ENCODE data around the gene RFX4. TPM values are rescaled to one million over a fixed set of nuclear protein-coding genes. Genes with fewer than 3 reads are reported as not detected.
"Not testable (repeated sequence)": the region's sequence is repeated elsewhere in the genome, so short reads cannot be mapped to it uniquely, and the experiment has no call there.

The RFX4 gene
- total RNA-seq, 6 experiments from 2014 or later = not detected

DNA sequence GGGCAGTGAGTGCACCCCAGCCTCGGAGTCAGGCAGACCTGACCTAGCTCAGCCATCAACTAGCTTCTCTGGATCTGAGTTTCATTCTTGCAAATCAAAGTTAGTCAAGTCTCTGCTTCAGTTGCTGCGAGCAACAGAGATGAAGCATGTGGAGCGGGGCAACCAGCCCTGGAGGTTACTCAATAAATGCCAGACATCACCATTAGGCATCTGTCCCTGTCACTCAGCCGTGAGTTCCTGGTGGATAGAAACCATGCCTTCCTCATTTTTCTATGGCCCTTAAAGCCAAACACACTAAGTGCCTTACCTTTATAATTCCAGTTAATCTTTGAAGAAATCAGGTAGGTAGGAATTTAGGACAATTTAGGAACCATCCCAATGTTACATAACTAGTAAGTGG lies 19.3 kb downstream of the RFX4 start:
- Mint-ChIP-seq H3K4me3 (no peak overlapping the region), H3K27ac (no peak overlapping the region)
- TF ChIP-seq, protein P1, sequence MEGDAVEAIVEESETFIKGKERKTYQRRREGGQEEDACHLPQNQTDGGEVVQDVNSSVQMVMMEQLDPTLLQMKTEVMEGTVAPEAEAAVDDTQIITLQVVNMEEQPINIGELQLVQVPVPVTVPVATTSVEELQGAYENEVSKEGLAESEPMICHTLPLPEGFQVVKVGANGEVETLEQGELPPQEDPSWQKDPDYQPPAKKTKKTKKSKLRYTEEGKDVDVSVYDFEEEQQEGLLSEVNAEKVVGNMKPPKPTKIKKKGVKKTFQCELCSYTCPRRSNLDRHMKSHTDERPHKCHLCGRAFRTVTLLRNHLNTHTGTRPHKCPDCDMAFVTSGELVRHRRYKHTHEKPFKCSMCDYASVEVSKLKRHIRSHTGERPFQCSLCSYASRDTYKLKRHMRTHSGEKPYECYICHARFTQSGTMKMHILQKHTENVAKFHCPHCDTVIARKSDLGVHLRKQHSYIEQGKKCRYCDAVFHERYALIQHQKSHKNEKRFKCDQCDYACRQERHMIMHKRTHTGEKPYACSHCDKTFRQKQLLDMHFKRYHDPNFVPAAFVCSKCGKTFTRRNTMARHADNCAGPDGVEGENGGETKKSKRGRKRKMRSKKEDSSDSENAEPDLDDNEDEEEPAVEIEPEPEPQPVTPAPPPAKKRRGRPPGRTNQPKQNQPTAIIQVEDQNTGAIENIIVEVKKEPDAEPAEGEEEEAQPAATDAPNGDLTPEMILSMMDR (IDR thresholded peaks at IDR 0.05) = no peak

DNA sequence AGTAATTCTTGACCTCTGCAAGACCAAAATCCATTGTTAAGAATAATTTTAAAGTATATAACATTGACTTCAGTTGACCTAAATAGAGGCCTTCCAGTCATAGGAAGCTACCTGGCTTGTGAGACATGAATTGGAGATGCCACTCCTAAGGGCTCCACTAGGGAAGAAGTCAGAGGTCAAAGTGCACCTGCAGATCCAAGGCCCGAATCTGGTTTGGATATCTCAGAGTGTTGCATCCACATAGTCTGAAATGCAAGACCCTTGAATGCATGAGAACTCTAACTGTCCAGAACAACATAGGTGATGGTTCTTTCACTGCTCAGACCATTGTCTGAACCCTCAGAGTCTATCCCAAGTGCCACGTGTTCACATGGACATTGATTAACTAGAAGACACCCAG lies 22.4 kb downstream of the RFX4 start:
- Mint-ChIP-seq H3K36me3 (ENCODE audit: low read depth) (no peaks in the 10 kb centered on the region), H3K4me3 (no peak overlapping the region), H3K27ac (no peak overlapping the region), H3K4me1 (ENCODE audit: low read depth) (no peaks in the 10 kb centered on the region), H3K9me3 (no peaks in the 10 kb centered on the region), H3K27me3 (ENCODE audit: insufficient read depth) (peaks cover 17% of the 10 kb centered on the region)
- no peak for DNase-seq
- TF ChIP-seq, protein P1 (IDR thresholded peaks at IDR 0.05) = no peak

More for the DNA sequence above, 19.3 kb downstream of the RFX4 start:
- Mint-ChIP-seq H3K27me3 (ENCODE audit: insufficient read depth) (peaks cover 12% of the 10 kb centered on the region), H3K4me1 (ENCODE audit: low read depth) (peaks cover 8% of the 10 kb centered on the region), H3K36me3 (ENCODE audit: low read depth) (no peaks in the 10 kb centered on the region), H3K9me3 (no peaks in the 10 kb centered on the region)
- no peak for DNase-seq

DNA sequence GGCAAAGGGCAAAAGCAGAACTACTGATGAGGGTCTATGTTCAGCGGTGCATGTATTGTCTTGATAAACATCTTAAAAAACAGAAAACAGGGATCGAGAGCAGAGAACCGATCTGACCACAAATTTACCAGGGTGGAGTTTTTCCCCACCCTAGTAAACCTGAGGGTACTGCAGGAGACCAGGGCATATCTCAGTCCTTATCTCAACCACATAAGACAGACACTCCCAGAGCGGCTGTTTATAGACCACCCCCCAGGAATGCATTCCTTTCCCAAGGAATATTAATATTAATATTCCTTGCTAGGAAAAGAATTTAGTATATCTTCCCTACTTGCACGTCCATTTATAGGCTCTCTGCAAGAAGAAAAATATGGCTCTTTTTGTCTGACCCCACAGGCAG lies 37.8 kb downstream of the RFX4 start:
- H3K27ac Mint-ChIP-seq; H3K27me3 Mint-ChIP-seq (ENCODE audit: insufficient read depth); H3K36me3 Mint-ChIP-seq (ENCODE audit: low read depth); H3K4me1 Mint-ChIP-seq (ENCODE audit: low read depth); DNase-seq; H3K4me3 Mint-ChIP-seq: not testable (repeated sequence)
- peaks cover 13% of the 10 kb centered on the region for H3K9me3 Mint-ChIP-seq

DNA sequence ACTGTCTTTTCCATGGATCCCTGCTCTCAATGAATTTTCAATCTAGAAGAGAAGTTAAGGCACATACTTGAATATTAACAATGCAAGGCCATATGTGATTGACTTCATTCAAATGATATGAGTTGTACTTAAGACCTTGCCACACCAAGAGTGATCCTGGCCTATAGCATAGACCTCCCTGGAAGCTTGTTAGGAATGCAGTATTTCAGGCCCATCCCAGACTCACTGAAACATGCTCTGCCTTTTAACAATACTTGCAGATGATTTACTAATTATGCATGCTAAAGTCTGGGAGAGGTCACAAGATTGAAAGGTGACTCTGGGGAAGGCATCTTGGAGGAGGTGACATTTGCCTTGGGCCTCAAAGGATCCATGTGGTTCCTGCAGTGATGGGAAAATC lies 43.2 kb downstream of the RFX4 start:
- no peak overlapping the region for H3K4me3 Mint-ChIP-seq
- no peak for DNase-seq
- TF ChIP-seq, protein P1 (IDR thresholded peaks at IDR 0.05) = no peak
- no peak overlapping the region for H3K27ac Mint-ChIP-seq
- H3K9me3 Mint-ChIP-seq = no peaks in the 10 kb centered on the region
- H3K4me1 Mint-ChIP-seq (ENCODE audit: low read depth) = peaks cover 14% of the 10 kb centered on the region
- no peaks in the 10 kb centered on the region for H3K36me3 Mint-ChIP-seq (ENCODE audit: low read depth)
- peaks cover 2% of the 10 kb centered on the region; the same call in 1 of the 2 replicates for H3K27me3 Mint-ChIP-seq (ENCODE audit: insufficient read depth)

DNA sequence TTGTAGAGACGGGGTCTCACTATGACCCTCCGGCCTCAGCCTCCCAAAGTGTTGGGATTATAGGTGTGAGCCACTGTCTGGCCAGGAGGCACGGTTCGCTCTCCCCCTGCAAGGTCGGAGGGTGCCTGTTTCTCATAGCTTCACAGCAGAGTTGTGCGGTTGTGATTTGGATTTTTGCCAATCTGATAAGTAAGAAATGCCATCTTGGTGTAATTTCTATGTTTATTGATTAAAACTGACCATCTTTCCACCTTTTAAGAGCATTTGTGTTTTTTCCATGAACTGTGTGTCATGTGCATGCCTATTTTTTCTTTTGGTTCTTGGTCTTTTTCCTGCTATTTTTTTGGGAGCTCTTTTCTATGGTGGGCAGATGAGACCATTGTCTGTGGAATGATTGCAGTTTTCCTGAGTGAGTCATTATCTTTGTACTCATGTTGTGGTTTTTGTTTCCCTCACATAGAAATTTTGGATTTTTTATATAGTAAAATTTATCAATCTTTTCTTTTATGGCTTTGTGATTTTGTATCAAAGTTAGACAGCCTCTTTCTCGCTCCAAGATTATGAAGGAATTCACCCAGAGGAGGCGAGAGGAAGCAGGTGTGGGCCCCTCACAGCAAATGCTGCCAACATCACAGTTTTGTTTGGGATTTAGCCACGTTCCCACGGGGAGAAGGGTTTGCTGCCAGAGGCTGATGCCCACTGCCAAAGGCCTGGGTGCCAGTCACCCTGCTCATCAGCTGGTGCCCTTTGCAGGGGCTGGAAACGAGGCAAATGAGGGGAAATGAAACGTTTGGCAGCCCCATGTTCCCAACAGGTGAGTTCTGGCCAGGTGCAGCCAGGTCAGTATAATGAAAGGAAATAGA lies 47.2 kb downstream of the RFX4 start:
- TF ChIP-seq, protein P1 (IDR thresholded peaks at IDR 0.05) = no peak
- no peaks in the 10 kb centered on the region for H3K9me3 Mint-ChIP-seq

GRCh38 chr12:106631150-106631549 lies 48.3 kb downstream of the RFX4 start:
- peaks cover 20% of the 10 kb centered on the region for H3K27me3 Mint-ChIP-seq (ENCODE audit: insufficient read depth)
- H3K27ac Mint-ChIP-seq = no peak overlapping the region
- TF ChIP-seq, protein P1 (IDR thresholded peaks at IDR 0.05) = no peak
- no peaks in the 10 kb centered on the region for H3K36me3 Mint-ChIP-seq (ENCODE audit: low read depth)
- H3K4me1 Mint-ChIP-seq (ENCODE audit: low read depth) = peaks cover 9% of the 10 kb centered on the region
- no peak for DNase-seq
- H3K9me3 Mint-ChIP-seq = no peaks in the 10 kb centered on the region
- H3K4me3 Mint-ChIP-seq = no peak overlapping the region

More for the DNA sequence above, 47.2 kb downstream of the RFX4 start:
- Mint-ChIP-seq H3K4me3 (no peak overlapping the region), H3K27ac (no peak overlapping the region), H3K4me1 (ENCODE audit: low read depth) (peaks cover 10% of the 10 kb centered on the region), H3K36me3 (ENCODE audit: low read depth) (no peaks in the 10 kb centered on the region), H3K27me3 (ENCODE audit: insufficient read depth) (peaks cover 20% of the 10 kb centered on the region)
- no peak for DNase-seq
